GM18519 (cell line): Measurements from ENCODE around the gene C20orf144.

Experiments
- ATAC-seq: cut with Tn5 transposase; IDR thresholded peaks from one replicate; pipeline ENCODE4 v1.9.1; 2021; ENCODE audit warnings: mild to moderate bottlenecking, moderate library complexity; ENCODE audit not compliant: unreplicated experiment, low FRiP score

C20orf144 gene

GRCh38 chr20:33675136-33675959 is 13.2 kb downstream of the C20orf144 start:
- ATAC-seq, result no peak

- no peak for ATAC-seq
These were observed 14.0 kb downstream of the C20orf144 start for GRCh38 chr20:33676121-33676520.

- ATAC-seq, result no peak
These were observed 14.8 kb downstream of the C20orf144 start for GRCh38 chr20:33676652-33677645.

- no peak for ATAC-seq
These were observed 16.0 kb downstream of the C20orf144 start for GRCh38 chr20:33677991-33678702.

GRCh38 chr20:33679758-33680485 is 17.8 kb downstream of the C20orf144 start:
- no peak for ATAC-seq

- ATAC-seq, result no peak
These were observed 18.6 kb downstream of the C20orf144 start for GRCh38 chr20:33680686-33681085.

- ATAC-seq, result no peak
These were observed 19.2 kb downstream of the C20orf144 start for GRCh38 chr20:33681288-33681687.

- no peak for ATAC-seq
These were observed 19.7 kb downstream of the C20orf144 start for GRCh38 chr20:33681728-33682353.

- ATAC-seq, result no peak
These were observed 22.6 kb downstream of the C20orf144 start for GRCh38 chr20:33684533-33685327.

- peak; percentile 22 for ATAC-seq
These were observed 23.4 kb downstream of the C20orf144 start for GRCh38 chr20:33685328-33686099.

GRCh38 chr20:33686100-33686983 is 24.2 kb downstream of the C20orf144 start, which contains the start of gene E2F1:
TSS of gene E2F1 (minus strand) at chr20:33686385. CDS start at chr20:33686264, 121 bp downstream.
- ATAC-seq, result peak; percentile 45

GRCh38 chr20:33686984-33687366 is 24.8 kb downstream of the C20orf144 start:
- no peak for ATAC-seq

- ATAC-seq, result no peak
These were observed 25.3 kb downstream of the C20orf144 start for GRCh38 chr20:33687370-33687915.

- no peak for ATAC-seq
These were observed 26.1 kb downstream of the C20orf144 start for GRCh38 chr20:33687993-33688937.

- ATAC-seq, result no peak
These were observed 26.9 kb downstream of the C20orf144 start for GRCh38 chr20:33688938-33689424.
